Measurements from ENCODE around the gene TP63. TPM values are rescaled to one million over a fixed set of nuclear protein-coding genes. Genes with fewer than 3 reads are reported as not detected.

Gene TP63
- total RNA-seq, 1 donor from 2014 or later = 144 TPM

DNA sequence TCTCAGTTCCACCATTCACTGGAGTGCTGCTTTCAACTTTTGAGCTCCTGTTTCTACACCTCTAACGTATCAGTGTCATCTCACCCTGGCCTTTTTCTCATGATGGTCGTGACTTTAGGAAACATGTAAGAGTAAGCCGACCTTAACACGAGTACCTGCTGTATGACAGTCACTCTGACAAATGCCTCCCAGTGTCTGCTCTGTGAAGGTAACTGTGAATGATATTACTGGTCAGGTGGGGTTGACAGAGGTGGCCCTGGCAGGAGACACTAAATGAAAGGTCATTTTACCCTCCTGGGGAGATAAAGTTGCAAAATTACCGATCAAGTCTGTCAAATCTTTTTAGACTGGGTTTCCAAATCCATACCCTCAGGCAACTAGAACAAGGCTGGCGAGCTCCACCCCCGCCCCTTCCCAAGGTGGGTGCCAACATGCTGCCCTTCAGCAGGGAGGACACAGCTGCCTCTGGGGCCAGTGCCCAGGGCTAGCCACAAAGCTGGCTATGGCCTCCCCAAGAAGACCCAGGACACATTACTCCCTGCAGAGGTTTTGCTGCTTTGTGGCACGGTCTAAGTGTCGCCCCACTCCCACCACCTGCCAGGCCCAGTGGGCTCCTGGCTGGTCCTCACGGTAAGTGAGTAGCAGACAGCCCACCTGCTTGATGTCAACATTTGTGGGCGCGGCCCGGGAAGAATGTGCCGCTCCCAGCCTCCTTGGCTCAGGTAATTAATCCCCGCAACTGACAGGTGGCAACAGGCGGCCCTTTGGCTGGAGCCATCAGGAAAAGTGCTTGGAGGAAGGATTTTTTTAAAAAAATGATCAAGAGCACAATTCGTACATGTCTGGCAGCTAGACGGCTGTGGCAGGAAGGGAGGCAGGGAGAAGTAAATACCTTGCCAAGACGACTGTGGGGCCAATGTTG is 211.8 kb downstream of the TP63 start:
- H3K4me1 ChIP-seq = peaks cover 10% of the 10 kb centered on the region

DNA sequence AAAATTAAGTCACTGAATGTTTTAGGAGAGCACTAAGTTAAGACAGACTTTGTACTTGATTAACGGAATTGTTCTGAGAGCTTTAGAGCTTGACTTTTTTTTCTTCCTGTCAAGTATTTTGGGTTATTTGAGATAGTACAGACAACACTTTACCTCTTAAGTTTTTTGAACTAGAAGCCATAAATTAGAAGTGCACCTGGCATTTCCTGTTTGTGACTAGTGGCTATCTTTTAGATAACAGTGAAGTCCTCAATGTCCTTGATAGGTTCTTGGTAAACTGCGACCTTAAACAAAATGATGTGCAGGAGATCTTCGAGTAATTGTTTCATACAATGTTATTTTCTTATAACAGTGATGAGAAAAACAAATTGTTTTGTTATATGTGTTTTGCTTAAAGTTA is 213.9 kb downstream of the TP63 start:
- peaks cover 0 to 5% of the 10 kb centered on the region in 2 donors for H3K36me3 ChIP-seq
- no peak overlapping the region for H3K4me3 ChIP-seq
- H3K9me3 ChIP-seq = no peaks in the 10 kb centered on the region
- H3K27me3 ChIP-seq = no peaks in the 10 kb centered on the region
- intact Hi-C loops (cut with DNase I) = no loop called here
- TF ChIP-seq CTCF (IDR thresholded peaks at IDR 0.05) (no peak), POLR2AphosphoS5 (IDR thresholded peaks at IDR 0.05; ENCODE audit: insufficient read depth in 1 of 2, low read depth in 1 of 2) (no peak), POLR2A (IDR thresholded peaks at IDR 0.05) (no peak)
- DNase-seq (ENCODE audit: extremely low spot score in 2 of 2) = no peak
- peaks cover 14% of the 10 kb centered on the region for H3K4me1 ChIP-seq
- no peak overlapping the region for H3K27ac ChIP-seq

More for the DNA sequence above, 211.8 kb downstream of the TP63 start:
- H3K36me3 ChIP-seq = peaks cover 0 to 5% of the 10 kb centered on the region in 2 donors
- DNase-seq (ENCODE audit: extremely low spot score in 2 of 2) = no peak
- no peaks in the 10 kb centered on the region for H3K27me3 ChIP-seq
- no peaks in the 10 kb centered on the region for H3K9me3 ChIP-seq
- TF ChIP-seq POLR2A (IDR thresholded peaks at IDR 0.05) = no peak
- TF ChIP-seq CTCF (IDR thresholded peaks at IDR 0.05) = no peak
- no peak for TF ChIP-seq POLR2AphosphoS5 (IDR thresholded peaks at IDR 0.05; ENCODE audit: insufficient read depth in 1 of 2, low read depth in 1 of 2)
- intact Hi-C loops (cut with DNase I) = no loop called here
- H3K27ac ChIP-seq = no peak overlapping the region
- H3K4me3 ChIP-seq = no peak overlapping the region

GRCh38 chr3:189848395-189849040 is 217.3 kb downstream of the TP63 start:
- H3K4me1 ChIP-seq = peaks cover 5% of the 10 kb centered on the region
- no peaks in the 10 kb centered on the region for H3K27me3 ChIP-seq
- peaks cover 0 to 5% of the 10 kb centered on the region in 2 donors for H3K36me3 ChIP-seq
- H3K27ac ChIP-seq = no peak overlapping the region
- no peak for DNase-seq (ENCODE audit: extremely low spot score in 2 of 2)
- TF ChIP-seq POLR2A (IDR thresholded peaks at IDR 0.05) (no peak), POLR2AphosphoS5 (IDR thresholded peaks at IDR 0.05; ENCODE audit: insufficient read depth in 1 of 2, low read depth in 1 of 2) (no peak), CTCF (IDR thresholded peaks at IDR 0.05) (no peak)
- H3K9me3 ChIP-seq = no peaks in the 10 kb centered on the region
- intact Hi-C loops (cut with DNase I) = no loop called here
- no peak overlapping the region for H3K4me3 ChIP-seq

DNA sequence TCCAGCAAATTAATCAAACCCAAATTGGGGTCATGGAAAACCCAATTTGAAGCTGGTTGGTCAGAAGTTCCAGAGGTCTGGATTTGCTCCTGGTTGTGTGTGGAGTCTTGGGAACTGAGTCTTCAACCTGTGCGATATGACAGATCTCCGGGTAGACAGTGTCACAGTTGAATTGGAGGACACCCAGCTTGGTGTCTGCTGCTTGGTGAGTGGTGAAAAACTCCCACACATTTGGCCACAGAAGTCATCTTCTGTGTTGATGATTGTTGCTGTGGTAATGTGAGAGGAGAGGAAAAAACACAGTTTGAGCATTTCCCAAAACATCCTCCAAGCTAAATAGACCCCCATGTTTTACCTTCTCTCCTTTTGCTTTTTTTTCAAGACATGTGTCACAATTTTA is 218.1 kb downstream of the TP63 start:
- no peak for DNase-seq (ENCODE audit: extremely low spot score in 2 of 2)
- H3K4me3 ChIP-seq = no peak overlapping the region
- no peaks in the 10 kb centered on the region for H3K9me3 ChIP-seq
- TF ChIP-seq POLR2AphosphoS5 (IDR thresholded peaks at IDR 0.05; ENCODE audit: insufficient read depth in 1 of 2, low read depth in 1 of 2) (no peak), CTCF (IDR thresholded peaks at IDR 0.05) (no peak), POLR2A (IDR thresholded peaks at IDR 0.05) (no peak)
- H3K4me1 ChIP-seq = peaks cover 4% of the 10 kb centered on the region
- H3K27me3 ChIP-seq = no peaks in the 10 kb centered on the region
- peaks cover 0 to 5% of the 10 kb centered on the region in 2 donors for H3K36me3 ChIP-seq
- no peak overlapping the region for H3K27ac ChIP-seq
- intact Hi-C loops (cut with DNase I) = no loop called here
